Mammary epithelial cell (primary cell): ENCODE results near the gene CPED1.
"Not testable (repeated sequence)": the region's sequence is repeated elsewhere in the genome, so short reads cannot be mapped to it uniquely, and the experiment has no call there.

Experiments
- EZH2 ChIP-seq: IDR thresholded peaks from 2 replicates; pipeline ENCODE4 v1.6.1; 2012; ENCODE audit warnings: low read length, inconsistent platforms, borderline replicate concordance
- TF ChIP-seq, protein P1 (sequence below), 2 donors: IDR thresholded peaks in 1 of 2; conservative IDR thresholded peaks in 1 of 2; 2 replicates each; pipeline ENCODE4 v1.5.1; 2011 to 2012; ENCODE audit warnings: inconsistent platforms in 2 of 2, low read length in 2 of 2, mild to moderate bottlenecking in 2 of 2, control low read depth in 1 of 2, low read depth in 1 of 2; ENCODE audit not compliant: insufficient read depth in 1 of 2; ENCODE audit errors: extremely low read depth in 1 of 2

DNA sequence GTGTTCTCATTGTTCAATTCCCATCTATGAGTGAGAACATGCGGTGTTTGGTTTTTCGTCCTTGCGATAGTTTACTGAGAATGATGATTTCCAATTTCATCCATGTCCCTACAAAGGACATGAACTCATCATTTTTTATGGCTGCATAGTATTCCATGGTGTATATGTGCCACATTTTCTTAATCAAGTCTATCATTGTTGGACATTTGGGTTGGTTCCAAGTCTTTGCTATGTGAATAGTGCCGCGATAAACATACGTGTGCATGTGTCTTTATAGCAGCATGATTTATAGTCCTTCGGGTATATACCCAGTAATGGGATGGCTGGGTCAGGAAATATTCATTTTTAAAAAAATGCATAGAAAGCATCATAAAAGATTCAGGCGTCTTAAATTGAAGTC is 4.9 kb upstream of the CPED1 start:
- TF ChIP-seq EZH2, result not testable (repeated sequence)
- TF ChIP-seq, protein P1, sequence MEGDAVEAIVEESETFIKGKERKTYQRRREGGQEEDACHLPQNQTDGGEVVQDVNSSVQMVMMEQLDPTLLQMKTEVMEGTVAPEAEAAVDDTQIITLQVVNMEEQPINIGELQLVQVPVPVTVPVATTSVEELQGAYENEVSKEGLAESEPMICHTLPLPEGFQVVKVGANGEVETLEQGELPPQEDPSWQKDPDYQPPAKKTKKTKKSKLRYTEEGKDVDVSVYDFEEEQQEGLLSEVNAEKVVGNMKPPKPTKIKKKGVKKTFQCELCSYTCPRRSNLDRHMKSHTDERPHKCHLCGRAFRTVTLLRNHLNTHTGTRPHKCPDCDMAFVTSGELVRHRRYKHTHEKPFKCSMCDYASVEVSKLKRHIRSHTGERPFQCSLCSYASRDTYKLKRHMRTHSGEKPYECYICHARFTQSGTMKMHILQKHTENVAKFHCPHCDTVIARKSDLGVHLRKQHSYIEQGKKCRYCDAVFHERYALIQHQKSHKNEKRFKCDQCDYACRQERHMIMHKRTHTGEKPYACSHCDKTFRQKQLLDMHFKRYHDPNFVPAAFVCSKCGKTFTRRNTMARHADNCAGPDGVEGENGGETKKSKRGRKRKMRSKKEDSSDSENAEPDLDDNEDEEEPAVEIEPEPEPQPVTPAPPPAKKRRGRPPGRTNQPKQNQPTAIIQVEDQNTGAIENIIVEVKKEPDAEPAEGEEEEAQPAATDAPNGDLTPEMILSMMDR (conservative IDR thresholded peaks at IDR 0.05 in 1 of 2, IDR thresholded peaks at IDR 0.05 in 1 of 2; ENCODE audit: extremely low read depth in 1 of 2, insufficient read depth in 1 of 2, low read depth in 1 of 2, low read length in 2 of 2), result not testable (repeated sequence)
